GM21526 (cell line): Measurements from ENCODE around the gene ROGDI.

Source experiments
- ATAC-seq: cut with Tn5 transposase; IDR thresholded peaks from one replicate; pipeline ENCODE4 v1.9.1; 2021; ENCODE audit warnings: moderate library complexity; ENCODE audit not compliant: unreplicated experiment, low FRiP score

The ROGDI gene

GRCh38 chr16:4814542-4815173, 12.2 kb upstream of the ROGDI start:
- no peak for ATAC-seq

DNA sequence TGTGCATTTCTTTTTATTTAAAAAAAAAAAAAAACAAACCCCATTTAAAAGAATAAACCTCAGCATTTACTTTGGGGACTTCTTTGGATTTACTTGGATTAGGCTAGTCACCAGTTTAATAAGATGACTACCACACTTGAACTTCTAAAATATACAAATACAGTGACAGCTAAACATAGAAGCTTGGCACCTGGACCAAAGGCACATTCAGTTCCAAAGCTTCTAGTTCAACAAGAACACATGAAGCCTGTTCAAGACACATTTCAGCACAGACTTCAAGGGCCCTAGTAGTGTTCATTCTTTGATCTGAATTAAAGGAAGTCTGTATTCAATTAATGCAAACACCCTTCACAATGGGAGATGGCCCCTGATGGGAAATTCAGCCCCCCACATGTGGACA, 11.6 kb upstream of the ROGDI start:
- no peak for ATAC-seq

- ATAC-seq, result no peak
Measured at GRCh38 chr16:4813251-4814003, 11.0 kb upstream of the ROGDI start.

DNA sequence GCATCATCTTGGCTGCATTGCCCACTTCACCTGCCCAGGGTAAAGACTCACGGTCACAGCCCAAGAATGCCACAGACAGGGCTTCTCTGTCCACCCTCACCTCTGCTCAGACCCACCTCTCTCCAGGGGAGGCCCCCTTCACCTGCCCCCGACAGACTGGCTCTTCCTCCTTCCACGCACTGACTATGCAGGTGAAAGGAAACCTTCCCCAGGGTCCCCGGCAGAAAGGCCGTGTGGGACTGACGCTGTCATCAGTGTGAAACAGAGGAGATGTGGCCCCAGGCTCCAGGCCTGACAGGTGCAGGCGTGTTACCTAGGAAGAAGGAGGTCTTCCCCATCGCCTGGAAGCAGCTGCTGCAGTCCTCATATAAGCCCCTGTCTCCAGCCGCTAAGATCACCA, 9.3 kb upstream of the ROGDI start:
- no peak for ATAC-seq

GRCh38 chr16:4811242-4811641, 8.8 kb upstream of the ROGDI start:
- no peak for ATAC-seq

DNA sequence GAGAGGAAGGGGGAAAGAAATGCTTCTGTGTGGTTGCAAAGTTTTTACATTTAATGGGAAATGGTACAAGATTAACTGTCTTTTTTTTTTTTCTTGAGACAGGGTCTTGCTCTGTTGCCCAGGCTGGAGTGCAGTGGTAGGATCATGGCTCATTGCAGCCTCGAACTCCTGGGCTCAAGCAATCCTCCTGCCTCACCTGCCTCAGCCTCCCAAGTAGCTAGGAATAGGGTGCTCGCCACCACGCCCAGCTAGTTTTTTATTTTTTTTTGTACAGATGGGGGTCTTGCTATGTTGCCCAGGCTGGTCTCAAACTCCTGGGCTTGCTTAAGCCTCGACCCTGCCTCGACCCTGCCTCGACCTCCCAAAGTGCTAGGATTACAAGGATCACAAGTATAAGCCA, 3.8 kb upstream of the ROGDI start:
- no peak for ATAC-seq

DNA sequence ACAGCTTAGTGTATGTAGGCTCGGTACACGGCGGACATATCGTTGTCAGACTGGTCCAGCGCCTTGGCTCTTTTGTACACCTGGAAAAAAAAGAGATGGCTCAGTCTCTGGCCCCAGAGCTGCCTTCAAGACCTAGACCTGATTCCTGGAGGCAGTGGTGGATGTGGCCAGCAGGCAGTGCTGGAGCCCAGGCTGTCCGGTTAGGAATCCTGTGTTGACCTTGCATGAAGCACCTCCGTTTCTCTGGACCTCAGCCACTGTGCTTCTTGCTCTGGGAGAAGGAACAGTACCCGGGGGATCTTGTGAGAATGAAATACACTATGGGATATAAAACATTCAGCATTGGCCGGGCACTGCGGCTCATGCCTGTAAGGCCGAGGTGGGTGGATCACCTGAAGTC, 2.8 kb upstream of the ROGDI start:
- no peak for ATAC-seq

- ATAC-seq, result no peak
Measured at GRCh38 chr16:4803898-4804762, 1.7 kb upstream of the ROGDI start.

DNA sequence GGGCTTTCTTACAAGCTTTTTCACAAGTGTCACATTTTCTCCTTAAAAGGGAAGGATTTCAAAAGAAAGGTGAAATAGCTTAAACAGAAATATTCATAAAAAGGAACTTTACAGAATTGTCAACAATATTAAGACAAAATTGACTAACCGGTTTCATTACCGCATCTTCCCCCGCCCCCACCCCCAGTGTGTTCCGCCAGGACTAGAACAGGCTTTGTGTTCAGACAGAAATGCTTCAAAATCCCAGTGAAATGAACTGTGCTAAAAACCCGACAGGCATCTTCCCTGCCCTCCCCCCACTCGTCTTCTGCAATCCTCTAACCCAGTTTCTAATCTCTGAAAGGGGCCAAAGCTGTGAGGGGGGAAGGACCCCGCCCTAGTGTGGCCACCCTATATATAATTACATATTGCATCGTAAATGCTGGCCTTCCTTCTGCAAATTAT, 990 bp upstream of the ROGDI start:
- ATAC-seq, result no peak

GRCh38 chr16:4802659-4803287, 340 bp upstream of the ROGDI start:
- ATAC-seq, result peak; percentile 90

DNA sequence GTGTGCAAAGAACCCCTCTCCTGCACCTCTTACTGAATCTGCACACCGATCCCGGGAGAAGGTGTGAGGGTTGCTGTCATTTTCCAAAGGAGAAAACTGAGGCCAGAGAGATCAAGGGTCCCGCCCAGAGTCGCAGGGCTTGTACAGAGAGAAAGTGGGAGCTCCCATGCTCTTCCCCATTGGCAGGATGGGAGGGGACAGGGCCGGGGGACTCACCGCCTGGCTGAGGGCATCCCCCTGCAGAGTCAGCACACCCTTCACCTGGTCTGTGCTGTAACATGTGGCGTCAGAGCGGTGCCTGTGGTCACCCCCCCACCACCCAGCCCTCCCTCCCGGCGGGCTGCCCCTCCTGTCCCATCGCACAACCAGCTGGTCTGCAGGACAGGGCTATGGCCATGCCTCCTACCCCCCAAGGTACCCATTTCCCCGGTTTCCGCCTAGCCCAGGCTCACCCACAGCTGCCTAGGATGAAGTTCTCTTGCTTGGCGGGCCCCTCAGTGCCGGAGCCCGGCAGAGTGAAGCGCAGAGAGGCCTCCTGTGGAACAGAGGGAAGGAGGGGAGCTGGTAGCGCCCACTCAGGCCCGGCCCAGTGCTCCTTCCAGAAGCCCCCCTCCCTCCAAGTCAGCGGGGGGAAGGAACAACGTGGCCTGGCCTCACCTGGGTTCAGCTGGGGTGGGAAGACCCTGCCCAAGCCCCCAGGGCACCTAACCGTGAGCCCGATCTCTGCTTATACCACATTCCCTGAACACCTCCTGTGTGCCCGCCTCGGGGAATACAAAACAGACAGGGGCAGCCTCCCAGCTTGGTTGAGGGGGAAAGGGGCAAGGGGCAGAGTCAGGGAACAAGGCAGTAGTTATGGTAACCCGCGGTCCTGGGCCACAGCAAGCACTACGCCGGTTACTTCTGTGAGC, 1.1 kb downstream of the ROGDI start:
- no peak for ATAC-seq

DNA sequence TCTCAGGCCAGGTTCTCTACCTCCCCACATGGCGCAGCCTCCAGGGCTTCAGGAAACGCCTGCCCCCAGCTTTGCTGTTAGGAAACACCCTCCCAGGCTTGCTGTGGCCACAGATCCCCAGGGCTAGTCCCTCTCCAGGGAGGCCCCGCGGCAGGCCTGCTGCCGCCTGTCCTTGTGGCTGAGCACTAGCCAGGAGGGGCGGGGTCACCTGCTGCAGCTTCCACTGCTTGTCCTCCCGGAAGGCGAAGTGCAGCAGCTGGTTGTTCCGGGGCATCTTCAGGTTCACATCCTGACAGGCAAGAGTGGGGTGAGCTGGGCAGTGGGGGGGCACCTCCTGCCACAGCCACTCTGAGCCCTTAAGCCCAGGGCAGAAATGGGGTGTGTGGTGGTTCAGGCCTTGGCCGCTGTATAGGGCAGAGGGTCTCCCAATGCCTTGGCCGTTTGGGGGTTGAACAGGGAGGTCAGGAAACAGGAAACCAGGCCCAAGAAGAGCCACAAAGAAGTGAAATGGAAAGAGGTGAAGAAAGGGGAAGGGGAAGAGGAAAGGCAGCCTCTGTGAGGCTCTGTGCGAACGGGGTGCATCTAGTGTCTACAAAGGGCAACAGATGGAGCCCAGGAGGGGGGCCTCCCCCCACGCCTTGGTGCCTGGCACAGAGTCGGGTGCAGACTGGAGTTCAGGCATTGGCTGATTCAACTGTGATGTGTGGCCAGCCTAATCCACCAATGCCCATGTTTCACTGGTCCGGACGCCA, 2.0 kb downstream of the ROGDI start:
- ATAC-seq, result no peak

- no peak for ATAC-seq
Measured at GRCh38 chr16:4799171-4799855, 3.1 kb downstream of the ROGDI start.

DNA sequence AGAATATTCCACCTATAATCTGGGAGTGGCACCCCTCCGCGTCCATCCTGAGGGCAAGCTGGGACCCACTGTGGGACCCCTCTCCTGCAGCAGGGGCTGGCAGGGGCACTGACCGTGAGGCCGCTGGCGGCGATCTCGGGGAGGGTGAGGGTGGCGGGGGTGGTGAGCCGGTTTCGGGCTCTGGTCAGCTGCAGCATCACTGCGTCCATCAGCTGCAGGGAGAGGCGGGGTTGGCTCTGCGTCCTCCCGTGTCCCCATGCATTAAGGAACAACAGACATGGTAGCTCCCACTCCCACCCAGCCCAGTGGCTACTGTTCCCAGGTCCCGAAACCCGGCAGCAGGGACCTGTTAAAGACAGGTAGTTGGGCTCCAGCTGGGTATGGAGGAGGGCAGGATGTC, 4.0 kb downstream of the ROGDI start:
- ATAC-seq, result no peak

DNA sequence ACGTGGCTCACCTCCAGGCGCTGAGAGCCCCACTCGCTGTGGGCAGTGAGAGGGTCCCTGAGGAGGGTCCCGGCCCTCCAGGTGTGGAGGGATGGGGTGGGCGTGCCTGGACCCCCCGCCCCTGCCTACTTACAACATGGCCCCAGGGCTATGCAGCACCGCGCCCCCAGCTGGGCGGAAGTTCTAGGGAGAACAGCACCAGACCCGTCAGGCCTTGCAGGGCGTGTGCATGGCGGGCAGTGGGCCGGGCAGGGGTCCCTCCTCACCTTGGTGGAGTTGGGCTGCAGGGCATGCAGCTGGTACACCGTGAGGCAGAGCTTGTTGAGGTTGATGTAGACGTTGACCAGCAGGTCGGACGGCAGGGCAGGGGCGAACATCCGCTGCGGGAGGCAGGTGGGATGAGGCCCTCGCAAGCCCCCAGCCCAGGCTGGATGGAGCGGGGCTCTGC, 4.6 kb downstream of the ROGDI start:
- no peak for ATAC-seq

GRCh38 chr16:4796982-4797804, 5.2 kb downstream of the ROGDI start:
- ATAC-seq, result no peak

DNA sequence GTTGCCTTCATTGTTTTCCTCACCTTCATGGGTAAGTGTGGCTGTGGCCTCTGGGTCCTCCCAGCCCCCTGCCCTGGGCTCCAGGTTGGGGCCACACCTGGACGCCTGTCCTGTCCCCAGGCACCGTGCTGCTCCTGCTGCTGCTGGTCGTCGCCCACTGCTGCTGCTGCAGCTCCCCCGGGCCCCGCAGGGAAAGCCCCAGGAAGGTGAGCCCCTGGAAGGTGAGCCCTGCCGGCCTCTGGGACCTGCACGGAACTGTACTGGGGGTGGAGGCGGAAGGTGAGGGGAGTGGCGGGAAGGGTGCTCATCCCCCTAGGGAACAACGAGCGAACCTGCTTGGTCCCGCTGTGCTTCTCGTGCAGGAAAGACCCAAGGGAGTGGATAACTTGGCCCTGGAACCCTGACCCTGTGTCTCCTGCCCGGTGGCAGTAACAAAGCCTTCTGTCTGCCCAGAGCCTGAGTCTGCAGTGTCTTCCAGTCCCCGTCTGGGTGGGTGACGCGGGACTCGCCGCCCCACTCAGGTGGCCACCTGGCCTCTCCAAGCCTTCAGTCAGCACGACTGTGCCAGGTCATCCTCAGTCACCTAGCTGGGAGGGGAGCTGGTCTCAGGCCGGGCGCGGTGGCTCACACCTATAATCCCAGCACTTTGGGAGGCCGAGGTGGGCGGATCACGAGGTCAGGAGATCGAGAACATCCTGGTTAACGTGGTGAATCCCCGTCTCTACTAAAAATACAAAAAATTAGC, 6.4 kb downstream of the ROGDI start:
- ATAC-seq, result no peak
